KBM-7 (cell line): ENCODE results near the gene CADM1.

Experiments
- DNase-seq: peaks from one replicate; pipeline ENCODE4 v3.0.0-alpha.2; 2015
- in situ Hi-C: fragments of 300-500 bp; cut with MboI; formaldehyde crosslinking; loops from 2 replicates; pipeline ENCODE4 v1.14.3; 2020; ENCODE audit warnings: low sequenced_read_pairs, low pct_unique_long_range_greater_than_20kb, mixed read lengths

The CADM1 gene

GRCh38 chr11:115157247-115157646, 347.0 kb downstream of the CADM1 start:
- DNase-seq: no peak
- in situ Hi-C loops: no loop called here

GRCh38 chr11:115155978-115156377, 348.2 kb downstream of the CADM1 start:
- in situ Hi-C loops: no loop called here
- no peak for DNase-seq

GRCh38 chr11:115155320-115155719, 348.9 kb downstream of the CADM1 start:
- in situ Hi-C loops: no loop called here
- DNase-seq: no peak

- no peak for DNase-seq
- in situ Hi-C loops: no loop called here
Observed at GRCh38 chr11:115154355-115154736, 349.9 kb downstream of the CADM1 start.

GRCh38 chr11:115153731-115154354, 350.4 kb downstream of the CADM1 start:
- in situ Hi-C loops: no loop called here

GRCh38 chr11:115153135-115153534, 351.1 kb downstream of the CADM1 start:
- no peak for DNase-seq
- in situ Hi-C loops: no loop called here

More at GRCh38 chr11:115153731-115154354, 350.4 kb downstream of the CADM1 start:
- DNase-seq: no peak

- in situ Hi-C loops: no loop called here
- no peak for DNase-seq
Observed at GRCh38 chr11:115151010-115151409, 353.2 kb downstream of the CADM1 start.

- in situ Hi-C loops: no loop called here
- DNase-seq: no peak
Observed at GRCh38 chr11:115148691-115149090, 355.5 kb downstream of the CADM1 start.

GRCh38 chr11:115148101-115148500, 356.1 kb downstream of the CADM1 start:
- in situ Hi-C loops: no loop called here
- no peak for DNase-seq

GRCh38 chr11:115147243-115147807, 356.9 kb downstream of the CADM1 start:
- DNase-seq: no peak
- in situ Hi-C loops: no loop called here

GRCh38 chr11:115146425-115146824, 357.8 kb downstream of the CADM1 start:
- in situ Hi-C loops: no loop called here
- DNase-seq: peak; percentile 21

- no peak for DNase-seq
- in situ Hi-C loops: no loop called here
Observed at GRCh38 chr11:115145324-115145723, 358.9 kb downstream of the CADM1 start.

- in situ Hi-C loops: no loop called here
- no peak for DNase-seq
Observed at GRCh38 chr11:115144914-115145313, 359.3 kb downstream of the CADM1 start.

- in situ Hi-C loops: no loop called here
- no peak for DNase-seq
Observed at GRCh38 chr11:115144014-115144413, 360.2 kb downstream of the CADM1 start.

- in situ Hi-C loops: no loop called here
- no peak for DNase-seq
Observed at GRCh38 chr11:115141231-115142114, 362.7 kb downstream of the CADM1 start.

GRCh38 chr11:115135936-115136335, 368.3 kb downstream of the CADM1 start:
- DNase-seq: no peak
- in situ Hi-C loops: no loop called here

- DNase-seq: no peak
Observed at GRCh38 chr11:115134926-115135325, 369.3 kb downstream of the CADM1 start.

GRCh38 chr11:115133475-115134209, 370.6 kb downstream of the CADM1 start:
- in situ Hi-C loops: no loop called here
- no peak for DNase-seq

More at GRCh38 chr11:115134926-115135325, 369.3 kb downstream of the CADM1 start:
- in situ Hi-C loops: no loop called here

GRCh38 chr11:115132436-115133228, 371.6 kb downstream of the CADM1 start:
- in situ Hi-C loops: no loop called here
- no peak for DNase-seq
